ENCODE data around the gene MAGI2.

MAGI2 gene

DNA sequence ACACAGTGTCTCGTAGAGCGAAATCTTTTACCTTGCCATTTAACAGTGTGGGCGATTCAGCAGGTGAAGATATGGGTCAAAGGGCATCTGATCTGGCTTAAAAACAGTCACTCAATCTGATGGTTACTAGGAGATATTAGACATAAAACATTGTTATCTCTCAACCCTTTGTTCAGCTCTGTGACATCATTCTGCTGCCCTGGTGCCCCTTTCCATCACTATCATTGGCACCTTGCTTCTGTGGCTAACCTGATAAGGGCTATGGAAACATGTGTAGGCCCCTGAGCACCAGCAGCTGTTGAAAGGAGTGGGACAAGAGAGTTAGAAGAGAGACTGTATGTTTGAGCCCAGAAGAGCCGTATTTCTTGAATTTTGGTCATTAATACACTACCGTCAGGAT is 1004.6 kb downstream of the MAGI2 start:
- no peak overlapping the region for H3K18ac ChIP-seq (ENCODE audit: low read depth in 1 of 2, low read length in 2 of 2)
- H2BK5ac ChIP-seq (ENCODE audit: low read depth, low read length, poor library complexity, severe bottlenecking) = no peak overlapping the region
- H4K8ac ChIP-seq (ENCODE audit: low read length) = no peak overlapping the region
- no peak overlapping the region for H2AK5ac ChIP-seq (ENCODE audit: low read length, severe bottlenecking)
- H4K91ac ChIP-seq (ENCODE audit: low read length) = no peak overlapping the region
- H3K27me3 ChIP-seq (ENCODE audit: control insufficient read depth in 1 of 2, insufficient read depth in 1 of 2, low read length in 2 of 2) = no peaks in the 10 kb centered on the region
- no peak overlapping the region for H3K4me3 ChIP-seq (ENCODE audit: insufficient read depth in 1 of 2, low read depth in 1 of 2, low read length in 2 of 2)
- no peak overlapping the region for H2AFZ ChIP-seq (ENCODE audit: low read depth, low read length)
- H3K4me2 ChIP-seq (ENCODE audit: low read length, poor library complexity, severe bottlenecking) = no peak overlapping the region
- H3K9me3 ChIP-seq (ENCODE audit: control insufficient read depth, low read length) = no peaks in the 10 kb centered on the region
- H2BK15ac ChIP-seq (ENCODE audit: low read depth, poor library complexity, severe bottlenecking) = no peak overlapping the region
- peak overlapping the region in 1 of 2 experiments; percentile 83 for H3K23ac ChIP-seq (ENCODE audit: low read length in 2 of 2)
- no peak overlapping the region for H3K9ac ChIP-seq (ENCODE audit: low read length)
- no peak overlapping the region for H3K14ac ChIP-seq (ENCODE audit: low read length in 2 of 2)
- H3K4me1 ChIP-seq (ENCODE audit: control insufficient read depth, insufficient read depth, low read depth, low read length) = no peaks in the 10 kb centered on the region
- no peak overlapping the region for H2BK120ac ChIP-seq (ENCODE audit: low read depth, low read length)
- H3K4ac ChIP-seq (ENCODE audit: low read depth in 1 of 2, low read length in 2 of 2) = no peak overlapping the region
- WGBS = 96% methylated on average over 4 of the region's 5 CpGs
- no peak overlapping the region for H2BK12ac ChIP-seq (ENCODE audit: low read length in 2 of 2)
- no peak overlapping the region for H3K27ac ChIP-seq (ENCODE audit: low read length, poor library complexity, severe bottlenecking)
- DNase-seq = no peak
- H3K79me1 ChIP-seq (replicated peaks; ENCODE audit: low read length, poor library complexity, severe bottlenecking) = no peaks in the 10 kb centered on the region
- H3K36me3 ChIP-seq (ENCODE audit: control insufficient read depth in 1 of 2, insufficient read depth in 2 of 2, low read depth in 1 of 2, low read length in 2 of 2) = no peaks in the 10 kb centered on the region

- no peak overlapping the region for H2BK12ac ChIP-seq (ENCODE audit: low read length in 2 of 2)
- H3K4me2 ChIP-seq (ENCODE audit: low read length, poor library complexity, severe bottlenecking) = no peak overlapping the region
- no peak overlapping the region for H2AFZ ChIP-seq (ENCODE audit: low read depth, low read length)
- H3K79me1 ChIP-seq (replicated peaks; ENCODE audit: low read length, poor library complexity, severe bottlenecking) = no peaks in the 10 kb centered on the region
- H3K9ac ChIP-seq (ENCODE audit: low read length) = no peak overlapping the region
- no peak overlapping the region for H2BK5ac ChIP-seq (ENCODE audit: low read depth, low read length, poor library complexity, severe bottlenecking)
- no peak overlapping the region for H3K14ac ChIP-seq (ENCODE audit: low read length in 2 of 2)
- H3K18ac ChIP-seq (ENCODE audit: low read depth in 1 of 2, low read length in 2 of 2) = no peak overlapping the region
- 90% methylated on average over 1 of the region's 2 CpGs for WGBS
- H3K27ac ChIP-seq (ENCODE audit: low read length, poor library complexity, severe bottlenecking) = no peak overlapping the region
- H3K4me1 ChIP-seq (ENCODE audit: control insufficient read depth, insufficient read depth, low read depth, low read length) = no peaks in the 10 kb centered on the region
- no peak overlapping the region for H3K4ac ChIP-seq (ENCODE audit: low read depth in 1 of 2, low read length in 2 of 2)
- no peaks in the 10 kb centered on the region for H3K9me3 ChIP-seq (ENCODE audit: control insufficient read depth, low read length)
- H3K4me3 ChIP-seq (ENCODE audit: insufficient read depth in 1 of 2, low read depth in 1 of 2, low read length in 2 of 2) = no peak overlapping the region
- H3K36me3 ChIP-seq (ENCODE audit: control insufficient read depth in 1 of 2, insufficient read depth in 2 of 2, low read depth in 1 of 2, low read length in 2 of 2) = no peaks in the 10 kb centered on the region
- no peak overlapping the region for H4K8ac ChIP-seq (ENCODE audit: low read length)
- no peak for DNase-seq
- no peaks in the 10 kb centered on the region for H3K27me3 ChIP-seq (ENCODE audit: control insufficient read depth in 1 of 2, insufficient read depth in 1 of 2, low read length in 2 of 2)
- H4K91ac ChIP-seq (ENCODE audit: low read length) = no peak overlapping the region
- H2BK15ac ChIP-seq (ENCODE audit: low read depth, poor library complexity, severe bottlenecking) = no peak overlapping the region
- H3K23ac ChIP-seq (ENCODE audit: low read length in 2 of 2) = no peak overlapping the region
- H2AK5ac ChIP-seq (ENCODE audit: low read length, severe bottlenecking) = no peak overlapping the region
- no peak overlapping the region for H2BK120ac ChIP-seq (ENCODE audit: low read depth, low read length)
Observed at GRCh38 chr7:78444267-78444666, 1009.2 kb downstream of the MAGI2 start.

- no peak overlapping the region for H2BK120ac ChIP-seq (ENCODE audit: low read depth, low read length)
- H3K18ac ChIP-seq (ENCODE audit: low read depth in 1 of 2, low read length in 2 of 2) = no peak overlapping the region
- no peak overlapping the region for H2BK12ac ChIP-seq (ENCODE audit: low read length in 2 of 2)
- DNase-seq = no peak
- H2BK15ac ChIP-seq (ENCODE audit: low read depth, poor library complexity, severe bottlenecking) = no peak overlapping the region
- H3K4me3 ChIP-seq (ENCODE audit: insufficient read depth in 1 of 2, low read depth in 1 of 2, low read length in 2 of 2) = no peak overlapping the region
- no peaks in the 10 kb centered on the region for H3K79me1 ChIP-seq (replicated peaks; ENCODE audit: low read length, poor library complexity, severe bottlenecking)
- no peak overlapping the region for H4K8ac ChIP-seq (ENCODE audit: low read length)
- H2AK5ac ChIP-seq (ENCODE audit: low read length, severe bottlenecking) = no peak overlapping the region
- no peaks in the 10 kb centered on the region for H3K4me1 ChIP-seq (ENCODE audit: control insufficient read depth, insufficient read depth, low read depth, low read length)
- H2AFZ ChIP-seq (ENCODE audit: low read depth, low read length) = no peak overlapping the region
- H3K4me2 ChIP-seq (ENCODE audit: low read length, poor library complexity, severe bottlenecking) = no peak overlapping the region
- no peak overlapping the region for H3K23ac ChIP-seq (ENCODE audit: low read length in 2 of 2)
- no peak overlapping the region for H3K14ac ChIP-seq (ENCODE audit: low read length in 2 of 2)
- H4K91ac ChIP-seq (ENCODE audit: low read length) = no peak overlapping the region
- H3K36me3 ChIP-seq (ENCODE audit: control insufficient read depth in 1 of 2, insufficient read depth in 2 of 2, low read depth in 1 of 2, low read length in 2 of 2) = no peaks in the 10 kb centered on the region
- H2BK5ac ChIP-seq (ENCODE audit: low read depth, low read length, poor library complexity, severe bottlenecking) = no peak overlapping the region
- H3K9me3 ChIP-seq (ENCODE audit: control insufficient read depth, low read length) = no peaks in the 10 kb centered on the region
- no peak overlapping the region for H3K27ac ChIP-seq (ENCODE audit: low read length, poor library complexity, severe bottlenecking)
- no peak overlapping the region for H3K4ac ChIP-seq (ENCODE audit: low read depth in 1 of 2, low read length in 2 of 2)
- 73% methylated on average over 2 of the region's 4 CpGs for WGBS
- H3K27me3 ChIP-seq (ENCODE audit: control insufficient read depth in 1 of 2, insufficient read depth in 1 of 2, low read length in 2 of 2) = no peaks in the 10 kb centered on the region
- no peak overlapping the region for H3K9ac ChIP-seq (ENCODE audit: low read length)
Observed at GRCh38 chr7:78443811-78444210, 1009.7 kb downstream of the MAGI2 start.

- H2BK5ac ChIP-seq (ENCODE audit: low read depth, low read length, poor library complexity, severe bottlenecking) = no peak overlapping the region
- no peak overlapping the region for H3K4ac ChIP-seq (ENCODE audit: low read depth in 1 of 2, low read length in 2 of 2)
- no peak overlapping the region for H3K23ac ChIP-seq (ENCODE audit: low read length in 2 of 2)
- H2BK120ac ChIP-seq (ENCODE audit: low read depth, low read length) = no peak overlapping the region
- H3K9ac ChIP-seq (ENCODE audit: low read length) = no peak overlapping the region
- no peak overlapping the region for H2AK5ac ChIP-seq (ENCODE audit: low read length, severe bottlenecking)
- no peak for DNase-seq
- no peaks in the 10 kb centered on the region for H3K27me3 ChIP-seq (ENCODE audit: control insufficient read depth in 1 of 2, insufficient read depth in 1 of 2, low read length in 2 of 2)
- H3K79me1 ChIP-seq (replicated peaks; ENCODE audit: low read length, poor library complexity, severe bottlenecking) = no peaks in the 10 kb centered on the region
- H3K9me3 ChIP-seq (ENCODE audit: control insufficient read depth, low read length) = no peaks in the 10 kb centered on the region
- H2BK15ac ChIP-seq (ENCODE audit: low read depth, poor library complexity, severe bottlenecking) = no peak overlapping the region
- H3K36me3 ChIP-seq (ENCODE audit: control insufficient read depth in 1 of 2, insufficient read depth in 2 of 2, low read depth in 1 of 2, low read length in 2 of 2) = no peaks in the 10 kb centered on the region
- H3K4me1 ChIP-seq (ENCODE audit: control insufficient read depth, insufficient read depth, low read depth, low read length) = peaks cover 1% of the 10 kb centered on the region
- H3K4me2 ChIP-seq (ENCODE audit: low read length, poor library complexity, severe bottlenecking) = no peak overlapping the region
- no peak overlapping the region for H3K4me3 ChIP-seq (ENCODE audit: insufficient read depth in 1 of 2, low read depth in 1 of 2, low read length in 2 of 2)
- no peak overlapping the region for H2BK12ac ChIP-seq (ENCODE audit: low read length in 2 of 2)
- 66% methylated on average over 2 of the region's 2 CpGs for WGBS
- no peak overlapping the region for H3K27ac ChIP-seq (ENCODE audit: low read length, poor library complexity, severe bottlenecking)
- H4K91ac ChIP-seq (ENCODE audit: low read length) = no peak overlapping the region
- no peak overlapping the region for H4K8ac ChIP-seq (ENCODE audit: low read length)
- no peak overlapping the region for H3K14ac ChIP-seq (ENCODE audit: low read length in 2 of 2)
- no peak overlapping the region for H3K18ac ChIP-seq (ENCODE audit: low read depth in 1 of 2, low read length in 2 of 2)
- H2AFZ ChIP-seq (ENCODE audit: low read depth, low read length) = no peak overlapping the region
Observed at GRCh38 chr7:78441737-78442136, 1011.7 kb downstream of the MAGI2 start.
